HepG2 (cell line): Measurements from ENCODE around the gene EIF1AD. TPM values are rescaled to one million over a fixed set of nuclear protein-coding genes. Genes with fewer than 3 reads are reported as not detected.

Experiments
- CEBPB ChIP-seq: IDR thresholded peaks from 2 replicates; pipeline ENCODE4 v1.6.1; 2011; ENCODE audit warnings: low read depth, low read length, improper control_type of control experiment, borderline replicate concordance
- CREB1 ChIP-seq, 2 experiments: fragments of 450-650 bp in 1 of 2; IDR thresholded peaks; 2 replicates each; pipeline ENCODE4 v1.6.1; 2016 to 2017; ENCODE audit warnings: control low read depth in 1 of 2, mild to moderate bottlenecking in 1 of 2, missing compliant biosample characterization in 1 of 2, missing genetic modification characterization in 1 of 2
- CREM ChIP-seq, 2 experiments: sonication (generic) in 1 of 2; formaldehyde crosslinking in 1 of 2; IDR thresholded peaks; 2 replicates each; pipeline versions ENCODE4 v1.4.0 to v1.6.1; 2016 to 2020; ENCODE audit warnings: antibody characterized with exemption in 1 of 2, mild to moderate bottlenecking in 1 of 2, missing genetic modification reagents in 1 of 2
- GATAD1 ChIP-seq: IDR thresholded peaks from 2 replicates; pipeline ENCODE4 v1.6.1; 2016; ENCODE audit warnings: missing genetic modification reagents, missing compliant biosample characterization
- GPN1 ChIP-seq: sonication (generic); formaldehyde crosslinking; IDR thresholded peaks from 2 replicates; pipeline ENCODE4 v1.5.1; 2020; ENCODE audit warnings: missing genetic modification reagents, borderline replicate concordance
- HNRNPLL ChIP-seq: fragments of 200-400 bp; formaldehyde crosslinking; IDR thresholded peaks from 2 replicates; pipeline ENCODE4 v1.6.1; 2017; ENCODE audit warnings: mild to moderate bottlenecking, low read depth, low read length; ENCODE audit not compliant: poor library complexity, severe bottlenecking
- HOXA3 ChIP-seq: sonication (generic); formaldehyde crosslinking; IDR thresholded peaks from 2 replicates; pipeline ENCODE4 v1.5.0; 2020; ENCODE audit warnings: missing genetic modification reagents
- KAT8 ChIP-seq: IDR thresholded peaks from 2 replicates; pipeline ENCODE4 v1.6.1; 2016; ENCODE audit warnings: missing genetic modification reagents, missing compliant biosample characterization
- MAF1 ChIP-seq: sonication (generic); formaldehyde crosslinking; IDR thresholded peaks from 2 replicates; pipeline ENCODE4 v1.5.0; 2020; ENCODE audit warnings: missing genetic modification reagents, borderline replicate concordance
- MIER2 ChIP-seq: IDR thresholded peaks from 2 replicates; pipeline ENCODE4 v1.6.1; 2016; ENCODE audit warnings: missing biosample characterization, missing genetic modification reagents
- MIER3 ChIP-seq: IDR thresholded peaks from 2 replicates; pipeline ENCODE4 v1.6.1; 2016; ENCODE audit warnings: missing compliant biosample characterization, borderline replicate concordance
- NR2C2 ChIP-seq: sonication (generic); formaldehyde crosslinking; IDR thresholded peaks from 2 replicates; pipeline ENCODE4 v1.4.0; 2020; ENCODE audit warnings: missing genetic modification reagents, mild to moderate bottlenecking, moderate library complexity, borderline replicate concordance
- SIX4 ChIP-seq: sonication (generic); formaldehyde crosslinking; IDR thresholded peaks from 2 replicates; pipeline ENCODE4 v1.4.0; 2020; ENCODE audit warnings: missing genetic modification reagents
- SMAD9 ChIP-seq: sonication (generic); formaldehyde crosslinking; IDR thresholded peaks from 2 replicates; pipeline ENCODE4 v1.5.1; 2020; ENCODE audit warnings: mild to moderate bottlenecking, missing genetic modification reagents
- SOX5 ChIP-seq: IDR thresholded peaks from 2 replicates; pipeline ENCODE4 v1.6.1; 2016; ENCODE audit warnings: borderline replicate concordance
- TAF15 ChIP-seq: fragments of 200-400 bp; formaldehyde crosslinking; IDR thresholded peaks from one replicate; pipeline ENCODE4 v1.6.1; 2018; ENCODE audit warnings: mild to moderate bottlenecking, low read depth, low read length; ENCODE audit not compliant: poor library complexity, severe bottlenecking
- TARDBP ChIP-seq: sonication (generic); formaldehyde crosslinking; IDR thresholded peaks from 2 replicates; pipeline ENCODE4 v1.8.0; 2022; ENCODE audit warnings: mild to moderate bottlenecking, missing genetic modification reagents
- TEAD3 ChIP-seq: optimal IDR thresholded peaks from 2 replicates; pipeline ENCODE3; 2016; ENCODE audit warnings: borderline replicate concordance
- ZNF496 ChIP-seq: sonication (generic); formaldehyde crosslinking; IDR thresholded peaks from 2 replicates; pipeline ENCODE4 v1.8.1; 2023; ENCODE audit warnings: mild to moderate bottlenecking, moderate library complexity, missing genetic modification reagents; ENCODE audit not compliant: insufficient replicate concordance
- ZNF605 ChIP-seq: sonication (generic); formaldehyde crosslinking; IDR thresholded peaks from 2 replicates; pipeline ENCODE4 v1.8.0; 2022; ENCODE audit warnings: mild to moderate bottlenecking, missing genetic modification reagents
- ZNF720 ChIP-seq: sonication (generic); formaldehyde crosslinking; IDR thresholded peaks from 2 replicates; pipeline ENCODE4 v1.4.0; 2020; ENCODE audit warnings: missing genetic modification reagents
- ZNF781 ChIP-seq: sonication (generic); formaldehyde crosslinking; IDR thresholded peaks from 2 replicates; pipeline ENCODE4 v1.5.1; 2020; ENCODE audit warnings: borderline replicate concordance, mild to moderate bottlenecking, missing genetic modification reagents; ENCODE audit errors: not compliant biosample characterization
- polyA plus RNA-seq, 8 experiments: library from polyadenylated mRNA; depleted of rRNA in 3 of 8; stranded (reverse) in 7 of 8; unstranded in 1 of 8; fragments of >200 nt; fragmentation: Illumina TruSeq in 4 of 8; extraction: Trizol in 4 of 8; gene quantifications; 2 replicates each; pipeline versions ENCODE4 v1.2.1 to v1.2.3, GENCODE V29; 2011 to 2016; ENCODE audit warnings: low read depth in 4 of 8, missing spikeins in 1 of 8, mixed read lengths in 1 of 8; ENCODE audit not compliant: insufficient read depth in 1 of 8
- total RNA-seq, 5 experiments: library from RNA; depleted of rRNA; stranded (reverse); fragments of >200 nt; fragmentation: Illumina TruSeq; extraction: Trizol; gene quantifications; 2 replicates each; pipeline ENCODE4 v1.2.3, GENCODE V29; 2016; ENCODE audit warnings: low read depth in 1 of 5
- TF ChIP-seq, protein P1 (sequence below): sonication (generic); formaldehyde crosslinking; IDR thresholded peaks from 2 replicates; pipeline ENCODE4 v1.8.0; 2022; ENCODE audit warnings: mild to moderate bottlenecking, missing genetic modification reagents, borderline replicate concordance
- TF ChIP-seq, protein P2 (sequence below): IDR thresholded peaks from 2 replicates; pipeline ENCODE4 v1.6.1; 2016; ENCODE audit warnings: low read depth, borderline replicate concordance
- TF ChIP-seq, protein P3 (sequence below): sonication (generic); formaldehyde crosslinking; IDR thresholded peaks from 2 replicates; pipeline ENCODE4 v1.4.0; 2020; ENCODE audit warnings: missing genetic modification reagents

EIF1AD gene
- total and polyA plus RNA-seq, 2 of the 13 experiments (the other 11 are each of a cell fraction or from before 2014, with no cell fraction given) = 18.2 to 30.8 TPM

DNA sequence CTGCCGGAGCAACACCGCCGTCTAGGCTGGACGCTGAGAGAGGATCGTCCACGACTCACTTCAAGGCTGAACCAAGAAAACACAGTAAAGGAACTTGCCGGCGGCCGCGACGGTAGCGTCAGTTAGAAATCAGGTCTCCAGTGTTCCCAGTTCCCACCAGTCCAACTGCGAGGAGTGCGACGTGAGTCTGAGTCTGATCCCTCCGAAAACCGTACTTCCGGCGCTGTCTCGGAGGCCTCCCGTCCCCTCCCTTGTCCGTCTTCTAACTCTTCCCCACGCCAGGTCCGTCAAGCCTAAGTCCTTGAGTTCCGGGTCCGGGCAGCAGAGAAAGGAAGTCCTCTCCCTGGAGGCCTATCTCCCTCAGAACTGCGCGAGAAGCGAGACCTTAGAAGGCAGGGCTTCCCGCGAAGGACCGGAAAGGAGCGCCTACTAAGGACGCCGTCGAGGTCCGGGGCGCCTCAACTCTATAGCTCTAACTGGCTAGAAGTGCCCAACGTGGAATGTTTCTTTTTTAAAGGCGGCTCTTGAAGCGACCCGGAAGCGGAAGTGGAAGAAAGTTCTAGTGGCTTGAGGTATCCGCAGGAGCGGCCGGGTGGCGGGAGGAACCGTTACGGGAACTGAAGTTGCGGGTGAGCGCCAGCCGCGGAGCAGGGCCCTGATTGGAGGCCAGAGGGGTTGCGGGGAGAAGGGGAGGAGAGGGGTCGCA is at the start of gene EIF1AD, which contains the start of gene BANF1 (continued):
- TF ChIP-seq CREB1 (IDR thresholded peaks at IDR 0.05) = no peak
- peak; percentile 86 for TF ChIP-seq CREB1 (CRISPR knock-in tag; IDR thresholded peaks at IDR 0.05)
- peak; percentile 94 for TF ChIP-seq HOXA3 (CRISPR knock-in tag)
- TF ChIP-seq TARDBP (CRISPR knock-in tag) = peak; percentile 92
- no peak for TF ChIP-seq MAF1 (CRISPR knock-in tag)
- no peak for TF ChIP-seq GPN1 (CRISPR knock-in tag)
- peak; percentile 51; the same call in 1 of the 2 replicates for TF ChIP-seq SIX4 (CRISPR knock-in tag)
- TF ChIP-seq ZNF720 (CRISPR knock-in tag) = peak; percentile 54; the same call in 1 of the 2 replicates
- peak; percentile 47; the same call in 1 of the 2 replicates for TF ChIP-seq SOX5
- no peak for TF ChIP-seq TAF15
- TF ChIP-seq GATAD1 (CRISPR knock-in tag) = peak; percentile 100
- peak; percentile 74 for TF ChIP-seq HNRNPLL
- TF ChIP-seq ZNF781 (CRISPR knock-in tag) = peak; percentile 87
- TF ChIP-seq NR2C2 (CRISPR knock-in tag) = peak; percentile 100
- TF ChIP-seq SMAD9 (CRISPR knock-in tag) = 0 out of 2 replicates have a peak, but pooled peaks have one; percentile 24
- peak; percentile 84 for TF ChIP-seq ZNF605 (CRISPR knock-in tag)
- TF ChIP-seq, protein P1, sequence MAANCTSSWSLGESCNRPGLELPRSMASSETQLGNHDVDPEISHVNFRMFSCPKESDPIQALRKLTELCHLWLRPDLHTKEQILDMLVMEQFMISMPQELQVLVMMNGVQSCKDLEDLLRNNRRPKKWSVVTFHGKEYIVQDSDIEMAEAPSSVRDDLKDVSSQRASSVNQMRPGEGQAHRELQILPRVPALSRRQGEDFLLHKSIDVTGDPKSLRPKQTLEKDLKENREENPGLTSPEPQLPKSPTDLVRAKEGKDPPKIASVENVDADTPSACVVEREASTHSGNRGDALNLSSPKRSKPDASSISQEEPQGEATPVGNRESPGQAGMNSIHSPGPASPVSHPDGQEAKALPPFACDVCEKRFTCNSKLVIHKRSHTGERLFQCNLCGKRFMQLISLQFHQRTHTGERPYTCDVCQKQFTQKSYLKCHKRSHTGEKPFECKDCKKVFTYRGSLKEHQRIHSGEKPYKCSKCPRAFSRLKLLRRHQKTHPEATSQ (CRISPR knock-in tag) = peak; percentile 78; the same call in 1 of the 2 replicates
- no peak for TF ChIP-seq ZNF496 (CRISPR knock-in tag)
- peak; percentile 72; the same call in 1 of the 2 replicates for TF ChIP-seq MIER2 (CRISPR knock-in tag)
- peak; percentile 67; the same call in 1 of the 2 replicates for TF ChIP-seq MIER3 (CRISPR knock-in tag)
- no peak for TF ChIP-seq CEBPB
- TF ChIP-seq, protein P2, sequence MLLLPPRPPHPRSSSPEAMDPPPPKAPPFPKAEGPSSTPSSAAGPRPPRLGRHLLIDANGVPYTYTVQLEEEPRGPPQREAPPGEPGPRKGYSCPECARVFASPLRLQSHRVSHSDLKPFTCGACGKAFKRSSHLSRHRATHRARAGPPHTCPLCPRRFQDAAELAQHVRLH (CRISPR knock-in tag) = peak; percentile 89; the same call in 1 of the 2 replicates
- TF ChIP-seq, protein P3, sequence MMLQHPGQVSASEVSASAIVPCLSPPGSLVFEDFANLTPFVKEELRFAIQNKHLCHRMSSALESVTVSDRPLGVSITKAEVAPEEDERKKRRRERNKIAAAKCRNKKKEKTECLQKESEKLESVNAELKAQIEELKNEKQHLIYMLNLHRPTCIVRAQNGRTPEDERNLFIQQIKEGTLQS = peak; percentile 48
- TF ChIP-seq TEAD3 (CRISPR knock-in tag) = peak; percentile 87
- peak; percentile 86 for TF ChIP-seq CREM (IDR thresholded peaks at IDR 0.05)
- TF ChIP-seq CREM (CRISPR knock-in tag; IDR thresholded peaks at IDR 0.05) = no peak
- peak; percentile 99 for TF ChIP-seq KAT8 (CRISPR knock-in tag)
